GM10847 (cell line): Measurements from ENCODE around the gene MARVELD3.

ENCODE experiments used
- POLR2A ChIP-seq: IDR thresholded peaks from 2 replicates; pipeline ENCODE4 v1.6.1; 2011; ENCODE audit not compliant: insufficient read length; ENCODE audit errors: extremely low read depth

Gene MARVELD3

GRCh38 chr16:71626018-71626857 is at the start of gene MARVELD3:
MARVELD3 (plus strand) TSS chr16:71626184; CDS start chr16:71626230, 46 bp downstream.
- TF ChIP-seq POLR2A: no peak

- TF ChIP-seq POLR2A: no peak
Observed at GRCh38 chr16:71576971-71577370, 49.0 kb upstream of the MARVELD3 start, which contains the start of gene TAT. TAT (minus strand) TSS chr16:71577092; CDS start chr16:71576415, 677 bp downstream.

- no peak for TF ChIP-seq POLR2A
Observed at GRCh38 chr16:71584543-71585317, 41.3 kb upstream of the MARVELD3 start.

GRCh38 chr16:71585318-71585703 is 40.7 kb upstream of the MARVELD3 start:
- no peak for TF ChIP-seq POLR2A

DNA sequence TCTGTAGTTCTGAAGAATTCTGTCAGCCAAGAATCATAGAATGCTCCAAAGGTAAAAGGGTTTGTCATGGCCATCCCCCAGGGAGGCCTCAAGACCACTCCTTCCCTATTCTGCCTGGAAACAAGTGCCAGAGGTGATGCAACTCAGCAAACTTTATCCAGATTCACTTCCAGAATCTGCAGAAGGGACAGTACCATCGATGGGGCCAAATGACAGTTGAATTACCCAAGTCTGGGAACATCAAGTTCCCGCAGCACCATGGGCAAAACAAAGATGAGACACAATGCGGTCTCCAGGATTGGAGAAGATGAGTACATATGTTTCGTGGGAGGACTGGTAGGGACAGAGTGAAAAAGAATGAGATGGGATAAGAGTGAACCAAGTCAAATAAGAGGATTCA is 35.4 kb upstream of the MARVELD3 start:
- TF ChIP-seq POLR2A: no peak

GRCh38 chr16:71591917-71592316 is 34.1 kb upstream of the MARVELD3 start:
- TF ChIP-seq POLR2A: no peak

DNA sequence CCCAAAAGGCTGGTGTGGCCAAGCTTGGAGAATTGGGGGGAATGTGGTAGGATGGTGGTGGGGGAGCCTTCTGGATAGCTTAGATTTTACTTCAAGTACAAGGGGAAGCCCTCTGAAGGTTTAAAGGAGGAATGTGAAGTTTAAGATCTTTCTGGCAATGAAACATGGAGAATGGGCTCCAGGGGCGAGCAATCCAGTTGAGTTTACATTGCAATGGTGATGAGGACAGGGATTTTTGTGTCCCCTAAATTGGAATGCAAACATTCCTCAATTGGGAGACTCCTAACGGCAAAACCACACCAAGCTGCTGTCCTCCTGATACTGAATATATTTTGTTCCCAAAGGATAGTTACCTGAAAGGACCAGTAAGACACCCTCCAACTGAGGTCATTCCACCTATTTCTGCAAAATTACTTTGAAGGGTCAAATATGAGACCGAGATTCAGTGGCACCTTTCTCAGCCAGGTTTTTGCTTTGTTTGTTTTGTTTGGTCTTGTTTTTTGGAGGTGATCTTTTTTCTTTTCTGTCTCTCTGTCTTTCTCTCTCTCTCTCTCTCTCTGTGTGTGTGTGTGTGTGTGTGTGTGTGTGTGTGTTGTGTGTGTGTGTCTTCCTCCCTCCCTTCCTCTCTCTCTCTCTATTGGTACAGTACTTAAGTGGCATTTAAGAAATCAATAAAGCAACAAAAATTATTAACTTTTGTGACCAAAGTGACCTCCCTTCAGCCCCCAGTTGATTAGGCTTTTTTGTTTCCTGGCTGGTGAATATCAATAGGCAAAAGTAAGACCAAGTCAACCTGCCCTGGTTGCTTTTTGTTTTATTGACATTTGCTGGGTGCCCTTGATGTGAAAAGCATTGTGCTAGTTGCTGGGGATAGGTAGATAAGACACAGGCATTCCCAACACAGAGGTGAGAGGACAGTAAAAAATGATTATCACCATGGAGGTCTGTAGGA is 32.7 kb upstream of the MARVELD3 start:
- TF ChIP-seq POLR2A: no peak

- TF ChIP-seq POLR2A: no peak
Observed at GRCh38 chr16:71594000-71594646, 31.9 kb upstream of the MARVELD3 start.

DNA sequence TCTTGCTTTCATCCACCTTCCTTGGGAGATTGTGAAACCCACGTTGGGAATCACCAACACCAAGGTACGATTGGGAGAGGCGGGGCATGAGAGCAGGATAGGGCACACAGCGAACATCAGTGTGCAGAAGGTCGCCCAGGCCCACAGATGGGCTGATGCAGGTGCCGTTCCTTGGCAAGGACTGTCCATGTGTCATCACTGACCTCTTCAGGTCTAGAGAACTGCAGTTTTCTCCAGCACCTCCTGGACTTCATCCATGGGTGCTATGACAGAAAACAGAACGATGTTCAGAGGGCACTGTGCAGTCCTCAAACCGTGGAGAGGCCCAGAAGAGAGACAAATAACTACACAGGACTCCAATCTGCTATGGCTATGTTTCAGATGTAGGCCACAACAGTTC is 25.2 kb upstream of the MARVELD3 start:
- TF ChIP-seq POLR2A: no peak

DNA sequence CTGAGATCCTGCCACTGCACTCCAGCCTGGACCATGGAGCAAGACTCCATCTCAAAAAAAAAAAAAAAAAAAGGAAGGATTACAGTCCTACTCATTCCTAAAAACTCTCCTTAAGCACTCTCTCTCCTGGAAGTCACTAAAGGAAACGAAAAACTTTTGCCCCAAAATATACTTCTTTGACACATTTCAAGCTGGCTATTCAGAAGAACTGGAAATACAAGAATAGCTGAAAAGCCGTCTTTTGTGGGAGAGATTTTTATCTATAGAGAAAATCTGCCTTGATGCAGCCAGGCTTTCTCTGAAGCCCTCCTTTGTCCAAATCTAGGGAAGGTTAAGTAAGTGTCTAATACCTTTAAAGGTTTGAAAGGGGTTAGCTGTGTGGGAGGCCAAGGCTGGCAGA is 16.9 kb upstream of the MARVELD3 start:
- no peak for TF ChIP-seq POLR2A

DNA sequence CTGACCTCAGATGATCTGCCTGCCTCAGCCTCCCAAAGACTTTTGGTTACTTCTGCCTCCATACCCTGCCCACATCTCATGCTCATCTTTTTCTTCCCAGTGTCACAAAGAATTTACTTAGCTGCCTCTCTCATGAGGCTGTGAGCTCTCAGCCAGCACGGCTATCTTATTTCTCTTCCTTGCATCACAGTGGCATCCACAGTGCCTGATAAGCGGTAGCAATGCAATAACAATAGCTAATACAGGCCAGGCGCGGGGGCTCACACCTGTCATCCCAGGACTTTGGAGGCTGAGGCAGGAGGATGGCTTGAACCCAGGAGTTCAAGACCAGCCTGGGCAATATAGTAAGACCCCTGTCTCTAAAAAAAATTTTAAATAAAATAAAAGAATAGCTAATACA is 15.5 kb upstream of the MARVELD3 start:
- TF ChIP-seq POLR2A: no peak

DNA sequence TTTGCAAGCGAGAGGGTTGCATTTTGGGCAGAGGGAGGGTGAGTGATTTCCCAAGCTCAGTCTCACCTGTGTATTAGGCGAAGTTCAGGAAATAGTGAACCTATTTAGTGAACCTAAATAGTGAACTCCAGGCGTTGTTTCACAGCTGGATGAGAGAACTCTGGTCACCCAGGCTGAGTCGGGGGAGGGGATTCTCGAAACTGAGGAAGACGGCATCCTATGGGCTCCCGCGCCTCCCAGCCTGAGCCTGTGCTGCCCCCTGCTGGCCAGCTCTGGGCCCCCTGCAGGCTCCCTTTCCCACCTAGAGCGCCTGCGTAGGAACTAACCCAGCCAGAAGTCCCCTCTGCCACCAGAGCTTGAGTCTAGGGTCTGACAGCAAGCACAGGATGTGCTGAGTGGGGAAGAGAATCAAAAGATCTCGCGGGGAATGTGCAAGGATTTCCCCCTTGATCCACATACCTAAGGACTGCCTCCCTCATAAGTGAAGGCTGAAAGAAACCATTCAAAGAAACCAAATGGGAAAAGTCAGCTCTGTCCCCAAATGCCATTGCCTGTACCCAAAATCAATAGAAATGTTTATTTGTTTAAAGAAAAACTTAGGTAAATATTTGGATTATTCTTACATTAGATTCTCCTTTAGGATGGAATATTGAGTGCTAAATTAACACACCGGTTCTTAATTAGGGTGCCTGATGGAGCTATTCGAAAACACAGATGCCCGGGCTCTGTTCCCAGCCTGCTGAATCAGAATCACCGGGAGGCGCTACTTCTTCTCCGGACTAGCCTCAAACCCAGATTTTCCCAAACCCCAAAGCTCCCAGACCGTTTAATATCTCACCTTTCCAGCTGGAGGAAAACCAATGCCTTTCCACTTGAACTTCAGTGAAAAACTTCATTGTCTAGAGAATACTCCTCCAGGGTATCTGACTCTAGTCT is 14.8 kb upstream of the MARVELD3 start:
- no peak for TF ChIP-seq POLR2A

- TF ChIP-seq POLR2A: no peak
Observed at GRCh38 chr16:71618429-71618828, 7.6 kb upstream of the MARVELD3 start.

GRCh38 chr16:71622088-71622487 is 3.9 kb upstream of the MARVELD3 start:
- no peak for TF ChIP-seq POLR2A

GRCh38 chr16:71623597-71623996 is 2.4 kb upstream of the MARVELD3 start:
- no peak for TF ChIP-seq POLR2A
